Stimulated activated CD4-positive, alpha-beta T cell treated with anti-CD3 and anti-CD28 coated beads, Interleukin-4, amount 100 ng/mL, for 4 hours (primary cell): Measurements from ENCODE around the gene ATP8A2.

Source experiments
- DNase-seq, 2 experiments: peaks; one replicate each; pipeline ENCODE4 v3.0.0-alpha.2; 2020

Gene ATP8A2

GRCh38 chr13:25384758-25385410 is 13.1 kb downstream of the ATP8A2 start:
- DNase-seq, result no peak

DNA sequence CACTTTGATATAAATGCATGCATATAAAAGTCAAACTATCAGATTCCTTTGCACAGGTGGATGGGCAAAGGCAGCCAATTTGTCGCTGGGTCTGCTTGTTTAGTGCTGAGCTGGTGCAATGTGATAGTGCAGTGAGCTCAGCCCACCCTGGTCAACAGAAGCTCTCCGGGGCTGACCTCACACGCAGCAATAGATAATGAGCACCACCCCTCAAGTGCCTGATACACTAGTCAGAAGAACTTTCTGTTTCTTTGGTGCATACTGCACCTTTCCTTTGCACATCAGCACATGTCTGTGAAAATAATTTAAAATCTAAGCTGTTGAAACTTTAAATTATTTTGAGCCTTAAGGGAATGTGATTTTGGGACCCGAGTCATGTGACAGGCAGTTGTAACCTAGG is 20.2 kb downstream of the ATP8A2 start:
- DNase-seq, result no peak

GRCh38 chr13:25394402-25395060 is 22.8 kb downstream of the ATP8A2 start:
- no peak for DNase-seq

GRCh38 chr13:25397763-25398162 is 26.0 kb downstream of the ATP8A2 start:
- DNase-seq, result no peak

DNA sequence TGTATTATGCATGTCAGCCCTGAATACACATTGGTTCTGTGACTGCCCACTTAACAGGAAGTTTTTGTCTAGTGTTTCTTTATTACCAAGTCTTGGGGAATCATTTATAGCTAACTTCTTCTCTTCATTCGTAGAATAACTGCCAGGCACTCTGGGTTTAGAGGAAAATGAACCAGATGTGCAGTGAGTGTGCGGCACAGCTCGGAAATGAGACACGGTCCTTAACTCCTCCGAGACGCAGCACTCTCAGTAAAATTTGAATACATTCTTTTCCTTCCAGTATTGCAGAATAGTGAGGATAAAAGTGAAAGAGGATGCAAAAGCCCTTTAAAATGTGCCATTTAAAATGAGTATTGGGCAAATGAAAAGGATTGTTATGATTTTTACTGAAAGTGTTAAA is 29.2 kb downstream of the ATP8A2 start:
- no peak for DNase-seq

DNA sequence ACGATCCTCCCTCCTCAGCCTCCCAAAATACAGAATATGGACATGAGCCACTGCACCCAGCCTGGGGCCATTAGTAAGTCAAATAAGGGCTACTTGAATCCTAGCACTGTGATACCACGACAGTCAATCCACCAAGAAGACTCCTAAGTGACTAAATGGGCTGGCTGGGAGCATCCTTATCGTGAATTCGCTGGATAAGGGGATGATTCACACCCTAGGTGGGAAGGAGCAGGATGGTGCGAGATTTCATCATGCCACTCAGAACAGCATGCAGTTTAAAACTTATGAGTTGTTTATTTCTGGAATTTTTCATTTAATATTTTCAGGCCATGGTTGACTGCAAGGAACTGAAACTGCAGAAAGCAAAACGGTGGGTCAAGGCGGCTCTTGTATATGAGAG is 30.2 kb downstream of the ATP8A2 start:
- no peak for DNase-seq

DNA sequence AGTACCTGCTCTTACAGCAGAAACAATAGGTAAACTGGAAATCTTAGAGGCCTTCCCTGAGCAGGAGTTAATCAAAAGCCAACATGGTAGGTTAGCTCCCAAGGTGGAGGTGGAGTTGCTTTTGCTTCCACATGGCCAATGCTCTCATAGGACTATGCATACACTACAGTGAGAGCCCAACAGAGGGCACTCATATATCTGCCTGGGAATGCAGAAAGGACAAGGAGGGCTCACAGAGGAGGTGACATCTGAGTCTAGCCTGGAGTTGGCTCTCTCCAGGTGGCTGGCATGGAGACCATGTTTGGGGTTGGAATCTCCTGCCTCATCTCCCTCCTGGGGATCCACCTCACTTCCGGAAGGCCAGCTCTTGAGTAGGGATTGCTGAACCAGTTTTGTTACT is 34.6 kb downstream of the ATP8A2 start:
- DNase-seq, result no peak

DNA sequence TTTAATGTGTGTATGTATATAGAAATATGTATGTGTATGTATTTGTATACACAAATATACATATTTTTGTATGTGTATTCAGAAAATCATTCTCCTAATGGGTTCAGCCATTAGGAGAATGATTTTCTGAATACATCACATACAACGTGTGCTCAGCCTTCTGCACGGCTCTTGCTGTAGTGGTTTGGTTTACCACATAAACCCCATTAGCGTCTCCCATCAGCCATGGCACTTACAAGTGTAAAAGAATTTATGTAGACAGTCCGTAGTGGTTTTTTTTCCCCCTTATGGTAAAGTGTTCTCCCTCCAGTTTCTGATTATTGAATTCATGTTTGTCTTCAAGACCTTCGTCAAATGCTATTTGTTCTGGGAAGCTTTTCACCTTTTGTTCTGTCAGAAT is 38.2 kb downstream of the ATP8A2 start:
- DNase-seq, result no peak

GRCh38 chr13:25415241-25415640 is 43.5 kb downstream of the ATP8A2 start:
- no peak for DNase-seq

GRCh38 chr13:25417535-25417934 is 45.8 kb downstream of the ATP8A2 start:
- no peak for DNase-seq

GRCh38 chr13:25420161-25420560 is 48.4 kb downstream of the ATP8A2 start:
- DNase-seq, result no peak

DNA sequence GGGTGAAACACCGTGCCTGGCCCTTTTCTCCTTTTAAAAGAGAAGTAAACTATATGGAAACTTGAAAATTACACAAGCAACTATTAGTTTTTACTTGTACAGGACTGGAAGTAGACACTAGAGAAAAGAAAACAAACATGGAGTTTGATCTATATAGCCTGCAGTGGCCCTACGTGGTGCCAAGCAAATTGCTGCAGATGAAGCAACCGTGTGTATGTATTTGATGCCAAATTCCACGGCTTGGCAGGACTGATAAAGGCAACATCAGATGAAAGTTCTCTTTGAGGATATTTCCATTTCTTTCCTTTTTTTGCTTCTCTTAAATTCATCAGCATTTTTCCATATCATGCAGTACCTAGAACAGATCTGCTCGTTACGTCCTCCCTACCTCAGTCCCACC is 49.8 kb downstream of the ATP8A2 start:
- no peak for DNase-seq

DNA sequence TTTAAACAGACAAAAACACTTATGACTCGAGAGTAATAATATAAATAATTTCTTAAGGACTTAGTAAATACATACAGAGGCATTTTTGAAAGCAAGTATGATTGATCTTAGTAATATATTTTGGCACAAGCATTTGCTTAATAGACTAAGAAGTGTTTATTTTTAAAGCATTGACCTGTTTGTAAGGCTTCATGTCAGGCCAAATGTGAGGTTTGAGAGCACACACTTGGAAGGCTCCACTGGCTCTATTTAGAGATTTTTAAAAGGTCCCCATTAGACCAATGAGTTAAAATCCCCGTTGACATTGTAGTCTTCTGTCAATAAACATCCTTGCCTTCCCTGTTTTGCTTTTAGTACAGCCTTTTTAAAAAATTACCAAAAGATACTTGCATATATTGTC is 50.4 kb downstream of the ATP8A2 start:
- DNase-seq, result no peak

DNA sequence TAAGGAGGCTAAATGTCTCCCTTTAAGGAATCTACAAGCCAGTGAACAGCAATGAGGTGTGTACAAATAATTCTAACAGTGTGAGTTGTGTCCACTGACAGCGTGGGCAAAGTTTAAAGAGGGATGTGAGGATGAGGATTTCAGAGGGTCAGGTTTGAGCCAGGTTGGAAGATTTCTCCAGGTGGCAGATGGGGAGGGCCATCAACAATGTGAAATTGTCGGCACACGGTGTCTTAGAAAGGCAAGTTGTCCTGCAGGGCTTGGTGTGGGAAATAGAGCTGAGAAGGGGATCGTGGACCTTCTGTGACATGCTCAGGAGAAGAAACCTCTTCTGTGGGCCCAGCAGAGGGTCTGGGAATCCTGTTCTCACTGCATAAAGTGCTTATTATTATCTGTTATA is 52.1 kb downstream of the ATP8A2 start:
- DNase-seq, result no peak

GRCh38 chr13:25429466-25429865 is 57.7 kb downstream of the ATP8A2 start:
- DNase-seq, result no peak

- DNase-seq, result no peak
Measured at GRCh38 chr13:25432691-25433090, 60.9 kb downstream of the ATP8A2 start.

DNA sequence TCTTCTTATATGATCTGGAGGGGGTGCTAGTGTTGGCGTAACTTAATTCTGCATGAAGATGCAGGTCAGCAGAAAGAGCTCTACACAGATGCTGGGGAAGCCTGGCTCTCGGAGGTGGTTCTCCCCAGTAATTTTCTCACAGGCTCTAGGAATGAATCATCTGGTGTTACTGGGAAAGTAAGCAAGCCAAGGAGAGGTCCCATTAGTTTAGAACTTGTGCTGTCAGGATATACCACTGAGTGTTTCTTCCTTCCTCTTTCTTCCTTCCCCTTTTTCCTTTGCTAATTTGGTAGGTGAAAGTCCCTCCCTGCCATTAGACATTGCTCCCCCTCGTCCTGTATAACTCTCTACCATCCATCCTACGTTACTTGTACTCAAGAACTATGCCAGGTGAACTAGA is 68.3 kb downstream of the ATP8A2 start:
- no peak for DNase-seq

DNA sequence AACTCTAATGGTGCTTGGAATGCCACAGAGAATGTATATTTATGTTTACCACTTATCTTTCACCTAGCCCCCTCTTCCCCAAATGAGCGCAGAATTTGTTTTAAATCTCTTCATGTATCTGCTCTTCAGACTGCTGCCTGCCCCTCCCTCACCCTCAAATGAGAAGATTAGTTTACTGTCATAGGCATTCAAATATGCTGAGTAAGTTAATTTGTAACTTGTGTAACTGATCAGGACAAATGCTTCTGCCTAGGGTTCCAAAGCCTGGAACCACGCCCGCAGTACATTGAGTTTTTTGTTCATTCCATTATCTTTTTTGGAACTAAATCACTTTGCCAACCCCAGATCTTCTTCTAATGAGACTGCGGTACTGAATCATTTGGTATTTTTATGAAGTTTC is 74.5 kb downstream of the ATP8A2 start:
- no peak for DNase-seq

DNA sequence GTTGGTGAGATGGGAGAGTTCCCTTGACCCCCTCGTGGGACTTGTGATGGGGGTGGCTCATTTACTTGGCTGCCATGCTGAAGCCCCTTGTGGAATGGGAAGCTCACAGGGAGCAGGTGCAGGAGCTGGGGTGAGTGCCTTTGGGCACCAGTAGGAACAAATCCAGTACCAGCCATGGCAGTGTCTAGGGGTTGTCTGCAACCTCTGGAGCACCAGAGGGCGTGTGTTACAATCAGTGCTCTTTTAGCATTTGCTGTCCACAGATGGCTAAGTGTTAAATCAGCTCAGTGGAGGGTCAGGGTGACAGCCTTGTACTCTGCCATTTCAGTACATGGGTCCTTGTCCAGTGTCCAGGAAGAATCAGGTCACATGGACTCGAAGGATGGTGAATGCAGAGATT is 75.6 kb downstream of the ATP8A2 start:
- no peak for DNase-seq

DNA sequence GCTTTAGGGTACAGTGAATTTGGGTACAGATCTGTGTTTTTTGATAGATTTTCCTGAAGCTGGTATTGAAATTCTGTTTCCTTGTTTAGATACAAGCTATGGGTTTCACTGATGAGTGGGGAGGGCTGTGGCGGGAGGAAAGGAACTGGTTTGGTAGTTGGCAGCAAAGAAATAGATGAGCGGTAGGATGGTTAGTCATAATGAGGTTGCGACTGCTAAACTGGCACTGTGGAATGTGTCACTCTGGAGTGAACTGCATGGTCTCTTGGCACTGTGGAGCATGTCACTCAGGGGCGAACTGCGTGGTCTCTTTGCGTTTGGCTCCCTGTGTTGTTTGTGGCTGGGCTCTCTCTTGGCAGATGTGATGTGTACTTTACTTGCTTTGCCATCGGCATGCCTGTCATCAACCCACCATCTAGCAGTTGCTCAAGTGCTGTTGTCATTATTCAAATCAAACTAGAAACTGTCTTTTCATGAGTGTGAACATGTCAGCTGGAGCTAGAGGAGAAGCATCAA is 82.1 kb downstream of the ATP8A2 start:
- DNase-seq, result no peak

DNA sequence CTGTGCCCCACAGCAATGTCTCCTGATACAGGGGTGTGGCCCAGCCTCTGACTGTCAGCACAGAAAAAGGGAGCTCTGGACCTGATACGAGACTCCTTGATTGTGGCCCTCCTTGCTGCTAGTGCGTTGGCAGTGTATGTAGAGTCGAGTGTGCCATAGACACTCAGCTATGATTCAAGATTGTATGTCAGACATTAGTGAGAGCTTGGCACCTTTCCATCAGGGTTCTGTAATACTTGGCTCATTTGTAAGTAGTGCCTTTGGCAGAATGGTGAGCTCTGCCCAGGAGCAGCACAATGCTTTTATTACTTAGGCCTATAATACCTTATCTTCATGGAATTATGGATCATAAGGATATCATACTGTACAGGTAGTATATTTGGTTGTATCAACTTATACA is 83.4 kb downstream of the ATP8A2 start:
- DNase-seq, result no peak

GRCh38 chr13:25457566-25457965 is 85.8 kb downstream of the ATP8A2 start:
- DNase-seq, result no peak

GRCh38 chr13:25462301-25463125 is 90.7 kb downstream of the ATP8A2 start:
- DNase-seq, result no peak

DNA sequence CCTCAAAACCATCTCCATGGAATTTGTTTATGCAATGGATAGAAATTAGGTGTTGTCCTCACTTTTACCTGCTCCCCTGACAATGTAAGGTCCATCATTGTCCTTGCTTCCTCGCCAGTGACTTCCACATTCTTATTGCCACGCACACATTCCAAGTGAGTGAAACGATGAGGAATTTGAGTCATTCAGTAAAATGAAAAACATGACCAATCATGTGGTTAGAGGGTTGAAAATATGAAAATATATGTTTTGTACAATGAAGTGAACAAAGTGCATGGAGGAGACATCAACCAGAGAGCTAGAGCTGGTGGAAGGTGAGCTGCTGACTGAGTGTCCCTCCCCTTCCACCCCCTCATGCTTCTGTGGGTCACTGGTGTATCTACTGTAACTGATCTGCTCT is 91.7 kb downstream of the ATP8A2 start:
- DNase-seq, result no peak
